NT2/D1 (cell line): ENCODE data around the gene PPP5C.

ENCODE experiments used
- SUZ12 ChIP-seq: IDR thresholded peaks from 2 replicates; pipeline ENCODE4 v1.6.1; 2011; ENCODE audit not compliant: insufficient read length, insufficient read depth; ENCODE audit errors: extremely low read depth
- YY1 ChIP-seq: IDR thresholded peaks from 2 replicates; pipeline ENCODE4 v1.6.1; 2011; ENCODE audit not compliant: insufficient read length, insufficient read depth

DNA sequence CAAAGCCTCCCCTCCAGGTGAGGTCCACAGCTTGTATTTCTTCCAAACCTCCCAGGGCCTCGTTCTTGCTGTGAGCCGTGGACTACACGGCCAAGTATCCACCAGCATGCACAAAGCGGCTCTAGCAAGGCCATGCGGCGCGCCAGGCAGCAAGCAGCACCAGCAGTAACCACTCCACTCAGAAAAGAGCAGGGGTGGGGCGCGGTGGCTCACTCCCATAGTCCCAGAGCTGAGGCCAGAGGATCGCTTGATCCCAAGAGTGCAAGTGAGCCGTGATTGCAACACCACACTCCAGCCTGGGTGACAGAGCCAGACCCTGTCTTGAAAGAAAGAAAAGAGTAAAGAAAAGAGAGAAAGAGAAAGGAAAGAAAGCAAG, 61.8 kb downstream of the PPP5C start:
- TF ChIP-seq SUZ12 (no peak), YY1 (no peak)
